Endothelial cell of umbilical vein (primary cell): Measurements from ENCODE around the gene TRIM45. TPM values are rescaled to one million over a fixed set of nuclear protein-coding genes. Genes with fewer than 3 reads are reported as not detected.

Experiments
- BruUV-seq: library from RNA; stranded (reverse); fragments of 400-500 nt; replicated peaks from 2 replicates; lab custom pipeline; 2021; lab: Mats Ljungman, UMichigan
- CTCF ChIA-PET: fragments of 300-600, 350-600 bp; sonication (Branson Sonifier 250); formaldehyde crosslinking; loops from one replicate; lab custom pipeline; 2021; ENCODE audit warnings: antibody characterized with exemption, inconsistent platforms; lab: Charles Lee
- POLR2A ChIA-PET: fragments of 300-600, 350-600 bp; sonication (Branson Sonifier 250); formaldehyde crosslinking; loops from one replicate; lab custom pipeline; 2021; ENCODE audit warnings: antibody characterized with exemption, inconsistent platforms; lab: Charles Lee
- DNase-seq: peaks from one replicate; pipeline ENCODE4 v3.0.0-alpha.2; 2011; ENCODE audit warnings: low read depth, low spot score
- FAIRE-seq: peaks from 2 replicates; lab custom pipeline; 2011; peaks lifted over from hg19 to GRCh38; lab: Jason Lieb, UNC
- H2AFZ ChIP-seq: 2 replicates; pipeline ENCODE4 v1.6.0; 2012; ENCODE audit warnings: low read depth, low read length, control low read depth, inconsistent platforms
- H3K27ac ChIP-seq: 2 replicates; pipeline ENCODE4 v1.5.1; 2011; ENCODE audit warnings: low read depth, mild to moderate bottlenecking, control low read depth, low read length, moderate library complexity; ENCODE audit not compliant: insufficient read depth
- H3K27me3 ChIP-seq, 2 experiments: 2 replicates each; pipeline versions ENCODE4 v1.6.0 to v1.6.1; 2011; ENCODE audit warnings: low read length in 2 of 2, mixed read lengths in 1 of 2; ENCODE audit not compliant: control insufficient read depth in 2 of 2, insufficient read depth in 2 of 2
- H3K36me3 ChIP-seq, 2 experiments: 2 replicates in 1 of 2; 3 replicates in 1 of 2; pipeline ENCODE4 v1.5.1; 2011; ENCODE audit warnings: low read length in 2 of 2, mild to moderate bottlenecking in 1 of 2, moderate library complexity in 1 of 2; ENCODE audit not compliant: control insufficient read depth in 2 of 2, insufficient read depth in 2 of 2; ENCODE audit errors: extremely low read depth in 1 of 2
- H3K4me1 ChIP-seq: 3 replicates; pipeline ENCODE4 v1.5.1; 2011; ENCODE audit warnings: mild to moderate bottlenecking, low read length; ENCODE audit not compliant: control insufficient read depth, insufficient read depth; ENCODE audit errors: extremely low read depth
- H3K4me2 ChIP-seq: 2 replicates; pipeline ENCODE4 v1.6.1; 2011; ENCODE audit warnings: low read length, control low read depth, mixed read lengths; ENCODE audit not compliant: insufficient read depth
- H3K4me3 ChIP-seq, 3 experiments: fragments of 200-600 bp in 1 of 3; sonication (generic), shearing (Covaris generic) in 1 of 3; replicated peaks in 1 of 3; 2 replicates each; pipeline ENCODE4 v1.5.1; 2011 to 2016; ENCODE audit warnings: control low read depth in 3 of 3, low read length in 3 of 3, mild to moderate bottlenecking in 2 of 3, inconsistent platforms in 1 of 3, low read depth in 1 of 3, moderate library complexity in 1 of 3; ENCODE audit not compliant: insufficient read depth in 1 of 3
- H3K79me2 ChIP-seq: 2 replicates; pipeline ENCODE4 v1.6.0; 2012; ENCODE audit warnings: low read length, inconsistent platforms; ENCODE audit not compliant: control insufficient read depth, insufficient read depth
- H3K9ac ChIP-seq: replicated peaks from 2 replicates; pipeline ENCODE3; 2011; ENCODE audit warnings: low read length, control low read depth; ENCODE audit not compliant: insufficient read depth; ENCODE audit errors: extremely low read depth
- H3K9me1 ChIP-seq: replicated peaks from 3 replicates; pipeline ENCODE4 v1.6.0; 2011; ENCODE audit warnings: mild to moderate bottlenecking, low read length; ENCODE audit not compliant: control insufficient read depth, insufficient read depth; ENCODE audit errors: extremely low read depth
- H3K9me3 ChIP-seq: replicated peaks from 2 replicates; pipeline ENCODE4 v1.5.1; 2012; ENCODE audit warnings: low read length, inconsistent platforms; ENCODE audit not compliant: control insufficient read depth, insufficient read depth
- H4K20me1 ChIP-seq: replicated peaks from 2 replicates; pipeline ENCODE3; 2011; ENCODE audit warnings: mild to moderate bottlenecking, low read length; ENCODE audit not compliant: control insufficient read depth, insufficient read depth; ENCODE audit errors: extremely low read depth
- CTCF ChIP-seq, 2 donors: IDR thresholded peaks; 1 replicate in 1 of 2; 2 replicates in 1 of 2; pipeline ENCODE4 v1.5.1; 2011; ENCODE audit warnings: low read length in 2 of 2, mild to moderate bottlenecking in 2 of 2, moderate library complexity in 2 of 2, control low read depth in 1 of 2, inconsistent platforms in 1 of 2, low read depth in 1 of 2; ENCODE audit not compliant: insufficient read depth in 1 of 2; ENCODE audit errors: extremely low read depth in 1 of 2
- EZH2 ChIP-seq: IDR thresholded peaks from 2 replicates; pipeline ENCODE4 v1.6.1; 2012; ENCODE audit warnings: borderline replicate concordance, low read depth, mild to moderate bottlenecking, moderate library complexity, low read length, inconsistent platforms; ENCODE audit not compliant: severe bottlenecking
- FOS ChIP-seq: IDR thresholded peaks from 2 replicates; pipeline ENCODE4 v1.6.1; 2011; ENCODE audit warnings: mild to moderate bottlenecking, low read length, moderate library complexity, borderline replicate concordance; ENCODE audit not compliant: insufficient read depth
- GATA2 ChIP-seq: IDR thresholded peaks from 2 replicates; pipeline ENCODE4 v1.7.0; 2011; ENCODE audit warnings: low read depth, mild to moderate bottlenecking, moderate library complexity, mixed read lengths, low read length; ENCODE audit not compliant: insufficient read length, insufficient read depth
- JUN ChIP-seq: IDR thresholded peaks from 2 replicates; pipeline ENCODE4 v1.6.1; 2011; ENCODE audit warnings: borderline replicate concordance, low read depth; ENCODE audit not compliant: insufficient read length, insufficient read depth
- MAX ChIP-seq: IDR thresholded peaks from 2 replicates; pipeline ENCODE4 v1.6.1; 2011; ENCODE audit not compliant: insufficient read depth, insufficient read length
- MYC ChIP-seq: IDR thresholded peaks from one replicate; pipeline ENCODE4 v1.6.1; 2011; ENCODE audit warnings: mild to moderate bottlenecking, low read depth, low read length
- POLR2A ChIP-seq: IDR thresholded peaks from 2 replicates; pipeline ENCODE4 v1.6.1; 2012; ENCODE audit warnings: low read depth, mild to moderate bottlenecking, control low read depth, low read length
- POLR2AphosphoS5 ChIP-seq: IDR thresholded peaks from 2 replicates; pipeline ENCODE4 v1.6.1; 2012; ENCODE audit warnings: low read depth, mild to moderate bottlenecking, control low read depth, low read length, moderate library complexity; ENCODE audit not compliant: insufficient read depth
- dilution Hi-C: fragments of 300-500 bp; cut with MboI; formaldehyde crosslinking; loops from one replicate; pipeline ENCODE4 v1.15.0; 2019; ENCODE audit warnings: low sequenced_read_pairs; ENCODE audit not compliant: extremely low pct_ligation_motif_present
- intact Hi-C: fragments of 100-400 bp; cut with micrococcal nuclease; formaldehyde crosslinking; loops from one replicate; pipeline ENCODE4 v1.10.0; 2022
- polyA plus RNA-seq, 4 experiments: library from polyadenylated mRNA; depleted of rRNA in 3 of 4; stranded (reverse) in 3 of 4; unstranded in 1 of 4; fragments of >200 nt; gene quantifications; 2 replicates each; pipeline versions ENCODE4 v1.2.1 to v1.2.3, GENCODE V29; 2011 to 2012; ENCODE audit warnings: missing spikeins in 1 of 4
- total RNA-seq: library from RNA; stranded (reverse); gene quantifications from 2 replicates; pipeline ENCODE4 v1.2.3, GENCODE V29; 2021

Gene TRIM45
- total and polyA plus RNA-seq, 2 donors (not counting 3 experiments of a cell fraction or from before 2014, with no cell fraction given) = 2.9 to 3.1 TPM

GRCh38 chr1:117106478-117106877 is 15.1 kb downstream of the TRIM45 start:
- Histone ChIP-seq H3K4me1 (peaks cover 10% of the 10 kb centered on the region), H3K9me3 (no peaks in the 10 kb centered on the region), H4K20me1 (no peaks in the 10 kb centered on the region), H3K36me3 (peaks cover 0 to 3% of the 10 kb centered on the region in 2 experiments), H2AFZ (no peak overlapping the region), H3K9ac (no peak overlapping the region), H3K4me3 (no peak overlapping the region), H3K27ac (no peak overlapping the region), H3K79me2 (no peaks in the 10 kb centered on the region), H3K27me3 (no peaks in the 10 kb centered on the region), H3K9me1 (no peaks in the 10 kb centered on the region), H3K4me2 (no peak overlapping the region)
- no peak for TF ChIP-seq POLR2AphosphoS5
- TF ChIP-seq EZH2 = no peak
- no peak for TF ChIP-seq GATA2
- no peak for TF ChIP-seq JUN
- no peak for TF ChIP-seq FOS
- TF ChIP-seq POLR2A = no peak
- no peak for TF ChIP-seq MAX
- no peak for TF ChIP-seq MYC
- no peak for TF ChIP-seq CTCF (IDR thresholded peaks at IDR 0.05; ENCODE audit: extremely low read depth in 1 of 2, insufficient read depth in 1 of 2, low read depth in 1 of 2, low read length in 2 of 2)
- no TSS peak for BruUV-seq
- dilution Hi-C loops (no loop called here), intact Hi-C loops (no loop called here)
- no peak for DNase-seq
- FAIRE-seq = no peak
- CTCF ChIA-PET = interaction anchor here (0.9 to 1.7 kb wide), 2 partner anchors 13 to 22 kb away, joined by 3 to 10 read pairs; no protein-coding TSS in a partner anchor
- POLR2A ChIA-PET = interaction anchor here (1.4 kb wide), 1 partner anchor 12 kb away, joined by 3 read pairs; no protein-coding TSS in a partner anchor
